ENCODE results near the gene TRIP12.

DNA sequence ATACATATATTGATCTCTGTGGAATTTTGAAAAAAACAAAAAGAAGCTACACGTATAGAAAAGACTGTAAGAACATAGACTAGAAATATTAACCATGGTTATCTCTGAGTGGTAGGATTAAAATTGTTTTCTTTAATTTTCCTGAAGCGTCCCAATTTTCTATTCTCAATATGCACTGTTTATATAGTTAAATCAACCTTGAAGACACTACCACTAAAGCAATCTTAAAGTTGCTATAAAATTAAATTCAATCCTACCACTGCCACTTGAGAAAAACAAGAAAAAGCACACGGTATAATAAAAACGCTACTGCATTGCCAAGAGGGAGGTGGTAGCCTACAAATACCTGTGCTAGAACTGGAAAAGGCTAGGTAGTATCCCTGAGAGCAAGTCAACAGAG is 47.2 kb downstream of the TRIP12 start:
- TF ChIP-seq RBFOX2 (IDR thresholded peaks at IDR 0.05; ENCODE audit: low read depth, low read length) (no peak), ZNF619 (CRISPR knock-in tag; IDR thresholded peaks at IDR 0.05) (no peak), ARHGAP35 (CRISPR knock-in tag; IDR thresholded peaks at IDR 0.05; ENCODE audit: borderline replicate concordance) (no peak), BHLHE40 (IDR thresholded peaks at IDR 0.05; ENCODE audit: low read length) (no peak), TP53 (CRISPR knock-in tag; conservative IDR thresholded peaks at IDR 0.05) (no peak), TAF1 (CRISPR knock-in tag; IDR thresholded peaks at IDR 0.05) (no peak), SAFB2 (CRISPR knock-in tag; IDR thresholded peaks at IDR 0.05; ENCODE audit: borderline replicate concordance, low read depth) (no peak), HNF4G (IDR thresholded peaks at IDR 0.05; ENCODE audit: borderline replicate concordance, low read depth, low read length) (no peak), HNF4G (CRISPR knock-in tag; IDR thresholded peaks at IDR 0.05; ENCODE audit: borderline replicate concordance, low read depth) (no peak), NFYB (CRISPR knock-in tag; IDR thresholded peaks at IDR 0.05) (no peak), POLR2AphosphoS5 (IDR thresholded peaks at IDR 0.05; ENCODE audit: low read depth, low read length) (no peak)
- TF ChIP-seq, protein P1, sequence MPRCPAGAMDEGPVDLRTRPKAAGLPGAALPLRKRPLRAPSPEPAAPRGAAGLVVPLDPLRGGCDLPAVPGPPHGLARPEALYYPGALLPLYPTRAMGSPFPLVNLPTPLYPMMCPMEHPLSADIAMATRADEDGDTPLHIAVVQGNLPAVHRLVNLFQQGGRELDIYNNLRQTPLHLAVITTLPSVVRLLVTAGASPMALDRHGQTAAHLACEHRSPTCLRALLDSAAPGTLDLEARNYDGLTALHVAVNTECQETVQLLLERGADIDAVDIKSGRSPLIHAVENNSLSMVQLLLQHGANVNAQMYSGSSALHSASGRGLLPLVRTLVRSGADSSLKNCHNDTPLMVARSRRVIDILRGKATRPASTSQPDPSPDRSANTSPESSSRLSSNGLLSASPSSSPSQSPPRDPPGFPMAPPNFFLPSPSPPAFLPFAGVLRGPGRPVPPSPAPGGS (CRISPR knock-in tag; IDR thresholded peaks at IDR 0.05) = no peak
- TF ChIP-seq, protein P2, sequence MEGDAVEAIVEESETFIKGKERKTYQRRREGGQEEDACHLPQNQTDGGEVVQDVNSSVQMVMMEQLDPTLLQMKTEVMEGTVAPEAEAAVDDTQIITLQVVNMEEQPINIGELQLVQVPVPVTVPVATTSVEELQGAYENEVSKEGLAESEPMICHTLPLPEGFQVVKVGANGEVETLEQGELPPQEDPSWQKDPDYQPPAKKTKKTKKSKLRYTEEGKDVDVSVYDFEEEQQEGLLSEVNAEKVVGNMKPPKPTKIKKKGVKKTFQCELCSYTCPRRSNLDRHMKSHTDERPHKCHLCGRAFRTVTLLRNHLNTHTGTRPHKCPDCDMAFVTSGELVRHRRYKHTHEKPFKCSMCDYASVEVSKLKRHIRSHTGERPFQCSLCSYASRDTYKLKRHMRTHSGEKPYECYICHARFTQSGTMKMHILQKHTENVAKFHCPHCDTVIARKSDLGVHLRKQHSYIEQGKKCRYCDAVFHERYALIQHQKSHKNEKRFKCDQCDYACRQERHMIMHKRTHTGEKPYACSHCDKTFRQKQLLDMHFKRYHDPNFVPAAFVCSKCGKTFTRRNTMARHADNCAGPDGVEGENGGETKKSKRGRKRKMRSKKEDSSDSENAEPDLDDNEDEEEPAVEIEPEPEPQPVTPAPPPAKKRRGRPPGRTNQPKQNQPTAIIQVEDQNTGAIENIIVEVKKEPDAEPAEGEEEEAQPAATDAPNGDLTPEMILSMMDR (CRISPR knock-in tag; IDR thresholded peaks at IDR 0.05) = no peak
- TF ChIP-seq, protein P3, sequence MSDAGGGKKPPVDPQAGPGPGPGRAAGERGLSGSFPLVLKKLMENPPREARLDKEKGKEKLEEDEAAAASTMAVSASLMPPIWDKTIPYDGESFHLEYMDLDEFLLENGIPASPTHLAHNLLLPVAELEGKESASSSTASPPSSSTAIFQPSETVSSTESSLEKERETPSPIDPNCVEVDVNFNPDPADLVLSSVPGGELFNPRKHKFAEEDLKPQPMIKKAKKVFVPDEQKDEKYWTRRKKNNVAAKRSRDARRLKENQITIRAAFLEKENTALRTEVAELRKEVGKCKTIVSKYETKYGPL (CRISPR knock-in tag; IDR thresholded peaks at IDR 0.05) = no peak
